DOHH2 (cell line): ENCODE data around the gene REPIN1.

Experiments
- H3F3A ChIP-seq: fragments of 200-600 bp; sonication (generic), shearing (Covaris generic); 2 replicates; pipeline ENCODE4 v1.6.0; 2016; ENCODE audit warnings: antibody characterized with exemption, mild to moderate bottlenecking; ENCODE audit not compliant: control insufficient read depth, insufficient read depth
- H3K27ac ChIP-seq: fragments of 200-600 bp; sonication (generic); 2 replicates; pipeline ENCODE4 v1.5.1; 2014; ENCODE audit warnings: low read depth, mild to moderate bottlenecking, low read length, moderate library complexity
- H3K27me3 ChIP-seq: fragments of 200-600 bp; sonication (generic); 2 replicates; pipeline ENCODE4 v1.6.1; 2014; ENCODE audit warnings: mild to moderate bottlenecking, low read length, mixed read lengths; ENCODE audit not compliant: control insufficient read depth
- H3K36me3 ChIP-seq: fragments of 200-600 bp; sonication (generic); 2 replicates; pipeline ENCODE4 v1.6.1; 2014; ENCODE audit warnings: mild to moderate bottlenecking, low read length, moderate library complexity, mixed read lengths; ENCODE audit not compliant: control insufficient read depth
- H3K4me1 ChIP-seq: fragments of 200-600 bp; sonication (generic); 2 replicates; pipeline ENCODE4 v1.6.1; 2014; ENCODE audit warnings: mild to moderate bottlenecking, low read length, mixed read lengths; ENCODE audit not compliant: control insufficient read depth
- H3K4me2 ChIP-seq: fragments of 200-600 bp; sonication (generic); 2 replicates; pipeline ENCODE4 v1.6.0; 2014; ENCODE audit warnings: mild to moderate bottlenecking, low read length, moderate library complexity
- H3K4me3 ChIP-seq: fragments of 200-600 bp; sonication (generic); 2 replicates; pipeline ENCODE4 v1.5.1; 2014; ENCODE audit warnings: mild to moderate bottlenecking, low read length, mixed read lengths
- H3K79me2 ChIP-seq: fragments of 200-600 bp; sonication (generic); 2 replicates; pipeline ENCODE4 v1.6.1; 2014; ENCODE audit warnings: mild to moderate bottlenecking, low read length, mixed read lengths; ENCODE audit not compliant: control insufficient read depth
- H3K9me2 ChIP-seq: fragments of 200-600 bp; sonication (generic); replicated peaks from 2 replicates; pipeline ENCODE4 v1.6.1; 2014; ENCODE audit warnings: mild to moderate bottlenecking, low read length, mixed read lengths; ENCODE audit not compliant: control insufficient read depth
- H3K9me3 ChIP-seq: fragments of 200-600 bp; sonication (generic); 2 replicates; pipeline ENCODE4 v1.6.1; 2014; ENCODE audit warnings: antibody characterized with exemption, low read length, mixed read lengths; ENCODE audit not compliant: control insufficient read depth, insufficient read depth
- H4K20me1 ChIP-seq: fragments of 200-600 bp; sonication (generic); 2 replicates; pipeline ENCODE4 v1.6.0; 2014; ENCODE audit warnings: low read depth, mild to moderate bottlenecking, antibody characterized with exemption, low read length, moderate library complexity; ENCODE audit not compliant: control insufficient read depth, insufficient read depth
- CTCF ChIP-seq: fragments of 200-600 bp; sonication (generic); IDR thresholded peaks from one replicate; pipeline ENCODE4 v1.5.1; 2014; ENCODE audit warnings: antibody characterized with exemption, mild to moderate bottlenecking, low read depth, low read length; ENCODE audit not compliant: poor library complexity, severe bottlenecking
- EZH2phosphoT487 ChIP-seq: fragments of 200-600 bp; sonication (generic); IDR thresholded peaks from 2 replicates; pipeline ENCODE4 v1.6.1; 2017; ENCODE audit warnings: borderline replicate concordance, mild to moderate bottlenecking, antibody characterized with exemption, low read length, moderate library complexity, mixed read lengths

The REPIN1 gene

GRCh38 chr7:150327308-150327707 lies 41.3 kb upstream of the REPIN1 start:
- TF ChIP-seq EZH2phosphoT487, result no peak
- no peak for TF ChIP-seq CTCF
- Histone ChIP-seq H3K4me1 (peaks cover 22% of the 10 kb centered on the region), H3K4me3 (no peak overlapping the region), H4K20me1 (no peaks in the 10 kb centered on the region), H3K4me2 (no peak overlapping the region), H3K27ac (no peak overlapping the region), H3K27me3 (no peaks in the 10 kb centered on the region), H3K9me2 (no peaks in the 10 kb centered on the region), H3K79me2 (peaks cover 31% of the 10 kb centered on the region), H3F3A (no peaks in the 10 kb centered on the region), H3K36me3 (peaks cover 74% of the 10 kb centered on the region), H3K9me3 (no peaks in the 10 kb centered on the region)

GRCh38 chr7:150329331-150330120 lies 39.1 kb upstream of the REPIN1 start:
- no peak overlapping the region for H3K27ac ChIP-seq
- H3K4me1 ChIP-seq, result peaks cover 5% of the 10 kb centered on the region
- H3K4me2 ChIP-seq, result no peak overlapping the region
- no peaks in the 10 kb centered on the region for H3K9me2 ChIP-seq
- no peak overlapping the region for H3K4me3 ChIP-seq
- no peak for TF ChIP-seq EZH2phosphoT487
- TF ChIP-seq CTCF, result no peak
- no peaks in the 10 kb centered on the region for H3F3A ChIP-seq
- H3K27me3 ChIP-seq, result no peaks in the 10 kb centered on the region
- H3K36me3 ChIP-seq, result peaks cover 67% of the 10 kb centered on the region
- 0 out of 2 replicates have a peak, but pooled peaks cover 3% of the 10 kb centered on the region for H4K20me1 ChIP-seq
- H3K79me2 ChIP-seq, result peaks cover 9% of the 10 kb centered on the region
- H3K9me3 ChIP-seq, result no peaks in the 10 kb centered on the region

- Histone ChIP-seq H3K9me3 (no peaks in the 10 kb centered on the region), H3K9me2 (no peaks in the 10 kb centered on the region), H3K4me3 (no peak overlapping the region), H3K79me2 (peaks cover under 1% of the 10 kb centered on the region), H3K36me3 (peaks cover 59% of the 10 kb centered on the region), H3K4me1 (no peaks in the 10 kb centered on the region), H3K4me2 (no peak overlapping the region), H3K27ac (no peak overlapping the region), H3F3A (no peaks in the 10 kb centered on the region), H3K27me3 (no peaks in the 10 kb centered on the region), H4K20me1 (0 out of 2 replicates have a peak, but pooled peaks cover 3% of the 10 kb centered on the region)
- no peak for TF ChIP-seq EZH2phosphoT487
- no peak for TF ChIP-seq CTCF
These were observed 38.3 kb upstream of the REPIN1 start for GRCh38 chr7:150330211-150330885.
